GM12872 (cell line): ENCODE data around the gene TGFA.

Experiments
- CTCF ChIP-seq: IDR thresholded peaks from 3 replicates; pipeline ENCODE4 v1.5.1; 2011; ENCODE audit warnings: low read depth, mild to moderate bottlenecking, low read length, moderate library complexity; ENCODE audit not compliant: insufficient read depth

TGFA gene

GRCh38 chr2:70529610-70530009 is 24.0 kb downstream of the TGFA start:
- TF ChIP-seq CTCF, result no peak

- no peak for TF ChIP-seq CTCF
Measured at GRCh38 chr2:70528929-70529328, 24.7 kb downstream of the TGFA start.

GRCh38 chr2:70528276-70528675 is 25.4 kb downstream of the TGFA start:
- no peak for TF ChIP-seq CTCF

GRCh38 chr2:70527447-70528080 is 26.1 kb downstream of the TGFA start:
- TF ChIP-seq CTCF, result no peak

GRCh38 chr2:70526126-70526525 is 27.5 kb downstream of the TGFA start:
- no peak for TF ChIP-seq CTCF

GRCh38 chr2:70525032-70525431 is 28.6 kb downstream of the TGFA start:
- TF ChIP-seq CTCF, result no peak

- no peak for TF ChIP-seq CTCF
Measured at GRCh38 chr2:70523996-70524965, 29.3 kb downstream of the TGFA start.
